ENCODE results near the gene LRRK1.

DNA sequence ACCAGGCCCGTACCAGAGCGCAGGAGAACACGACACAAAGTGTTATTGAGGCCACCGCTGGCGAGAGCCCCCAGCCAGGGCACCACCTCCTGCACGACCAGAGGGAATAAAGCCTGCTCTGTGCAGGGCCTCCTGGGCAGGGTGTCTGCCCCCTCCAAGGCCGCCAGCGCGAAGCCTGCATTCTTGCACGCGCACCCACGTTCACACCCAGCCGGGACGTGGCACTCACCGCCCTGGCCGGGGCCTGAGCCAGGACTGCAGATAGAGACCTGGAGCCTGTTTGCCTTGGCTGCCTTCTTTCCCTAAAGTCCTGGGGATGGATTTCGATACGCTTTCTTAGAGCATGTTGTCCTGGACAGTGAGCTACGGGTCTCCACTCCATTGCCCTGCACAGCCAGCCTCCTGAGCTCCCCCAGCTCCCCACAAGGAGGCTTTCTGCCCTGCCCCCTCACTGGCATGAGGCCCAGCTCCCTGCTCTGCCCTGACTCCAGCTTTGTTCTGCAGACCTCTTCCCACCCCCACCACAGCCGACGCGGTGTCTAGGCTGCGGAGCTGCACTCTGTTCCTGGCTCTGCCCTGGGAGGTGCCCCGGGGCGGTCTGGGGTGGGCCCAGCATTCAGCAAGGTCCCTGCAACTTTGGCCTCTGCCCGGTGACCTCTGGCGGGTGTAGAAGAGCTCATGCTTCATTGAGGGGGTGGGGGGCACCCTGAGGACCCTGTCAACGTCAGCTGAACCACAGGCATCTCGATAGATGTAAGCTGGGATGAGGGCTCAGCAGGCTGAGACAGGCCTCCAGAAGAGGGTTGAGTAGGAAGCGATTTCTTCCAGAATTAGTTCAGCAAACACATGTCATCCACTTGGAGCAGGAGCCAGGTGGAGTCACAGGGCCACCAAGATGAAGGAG is 145.0 kb downstream of the LRRK1 start:
- TF ChIP-seq, protein P1, sequence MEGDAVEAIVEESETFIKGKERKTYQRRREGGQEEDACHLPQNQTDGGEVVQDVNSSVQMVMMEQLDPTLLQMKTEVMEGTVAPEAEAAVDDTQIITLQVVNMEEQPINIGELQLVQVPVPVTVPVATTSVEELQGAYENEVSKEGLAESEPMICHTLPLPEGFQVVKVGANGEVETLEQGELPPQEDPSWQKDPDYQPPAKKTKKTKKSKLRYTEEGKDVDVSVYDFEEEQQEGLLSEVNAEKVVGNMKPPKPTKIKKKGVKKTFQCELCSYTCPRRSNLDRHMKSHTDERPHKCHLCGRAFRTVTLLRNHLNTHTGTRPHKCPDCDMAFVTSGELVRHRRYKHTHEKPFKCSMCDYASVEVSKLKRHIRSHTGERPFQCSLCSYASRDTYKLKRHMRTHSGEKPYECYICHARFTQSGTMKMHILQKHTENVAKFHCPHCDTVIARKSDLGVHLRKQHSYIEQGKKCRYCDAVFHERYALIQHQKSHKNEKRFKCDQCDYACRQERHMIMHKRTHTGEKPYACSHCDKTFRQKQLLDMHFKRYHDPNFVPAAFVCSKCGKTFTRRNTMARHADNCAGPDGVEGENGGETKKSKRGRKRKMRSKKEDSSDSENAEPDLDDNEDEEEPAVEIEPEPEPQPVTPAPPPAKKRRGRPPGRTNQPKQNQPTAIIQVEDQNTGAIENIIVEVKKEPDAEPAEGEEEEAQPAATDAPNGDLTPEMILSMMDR (IDR thresholded peaks at IDR 0.05), result peak in 1 of 5 experiments; percentile 53
- peak in 1 of 2 donors; percentile 13 for TF ChIP-seq POLR2A (IDR thresholded peaks at IDR 0.05)
- TF ChIP-seq EP300 (IDR thresholded peaks at IDR 0.05), result peak in 1 of 2 donors; percentile 80
